Endothelial cell of umbilical vein (primary cell): ENCODE data around the gene HSF2.

Source experiments
- CTCF ChIP-seq, 2 donors: IDR thresholded peaks; 1 replicate in 1 of 2; 2 replicates in 1 of 2; pipeline ENCODE4 v1.5.1; 2011; ENCODE audit warnings: low read length in 2 of 2, mild to moderate bottlenecking in 2 of 2, moderate library complexity in 2 of 2, control low read depth in 1 of 2, inconsistent platforms in 1 of 2, low read depth in 1 of 2; ENCODE audit not compliant: insufficient read depth in 1 of 2; ENCODE audit errors: extremely low read depth in 1 of 2
- EZH2 ChIP-seq: IDR thresholded peaks from 2 replicates; pipeline ENCODE4 v1.6.1; 2012; ENCODE audit warnings: borderline replicate concordance, low read depth, mild to moderate bottlenecking, moderate library complexity, low read length, inconsistent platforms; ENCODE audit not compliant: severe bottlenecking
- FOS ChIP-seq: IDR thresholded peaks from 2 replicates; pipeline ENCODE4 v1.6.1; 2011; ENCODE audit warnings: mild to moderate bottlenecking, low read length, moderate library complexity, borderline replicate concordance; ENCODE audit not compliant: insufficient read depth
- GATA2 ChIP-seq: IDR thresholded peaks from 2 replicates; pipeline ENCODE4 v1.7.0; 2011; ENCODE audit warnings: low read depth, mild to moderate bottlenecking, moderate library complexity, mixed read lengths, low read length; ENCODE audit not compliant: insufficient read length, insufficient read depth
- JUN ChIP-seq: IDR thresholded peaks from 2 replicates; pipeline ENCODE4 v1.6.1; 2011; ENCODE audit warnings: borderline replicate concordance, low read depth; ENCODE audit not compliant: insufficient read length, insufficient read depth
- MYC ChIP-seq: IDR thresholded peaks from one replicate; pipeline ENCODE4 v1.6.1; 2011; ENCODE audit warnings: mild to moderate bottlenecking, low read depth, low read length
- POLR2A ChIP-seq: IDR thresholded peaks from 2 replicates; pipeline ENCODE4 v1.6.1; 2012; ENCODE audit warnings: low read depth, mild to moderate bottlenecking, control low read depth, low read length
- POLR2AphosphoS5 ChIP-seq: IDR thresholded peaks from 2 replicates; pipeline ENCODE4 v1.6.1; 2012; ENCODE audit warnings: low read depth, mild to moderate bottlenecking, control low read depth, low read length, moderate library complexity; ENCODE audit not compliant: insufficient read depth
- TF ChIP-seq, protein P1 (sequence below): IDR thresholded peaks from 2 replicates; pipeline ENCODE4 v1.6.1; 2011; ENCODE audit not compliant: insufficient read depth, insufficient read length

- no peak for TF ChIP-seq JUN
- TF ChIP-seq CTCF (IDR thresholded peaks at IDR 0.05; ENCODE audit: extremely low read depth in 1 of 2, insufficient read depth in 1 of 2, low read depth in 1 of 2, low read length in 2 of 2), result no peak
- no peak for TF ChIP-seq POLR2A
- no peak for TF ChIP-seq POLR2AphosphoS5
- no peak for TF ChIP-seq FOS
- TF ChIP-seq EZH2, result no peak
- no peak for TF ChIP-seq MYC
- TF ChIP-seq, protein P1, sequence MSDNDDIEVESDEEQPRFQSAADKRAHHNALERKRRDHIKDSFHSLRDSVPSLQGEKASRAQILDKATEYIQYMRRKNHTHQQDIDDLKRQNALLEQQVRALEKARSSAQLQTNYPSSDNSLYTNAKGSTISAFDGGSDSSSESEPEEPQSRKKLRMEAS, result no peak
- TF ChIP-seq GATA2, result no peak
These were observed 29.9 kb downstream of the HSF2 start for GRCh38 chr6:122429323-122429722.
